ENCODE measurements around the gene MST1. TPM values are rescaled to one million over a fixed set of nuclear protein-coding genes. Genes with fewer than 3 reads are reported as not detected.

MST1 gene
- total RNA-seq, 1 donor: 2.9 TPM

GRCh38 chr3:49713336-49714105 is 24.2 kb upstream of the MST1 start:
- H3K4me3 ChIP-seq (ENCODE audit: low read depth, low read length): no peak overlapping the region
- DNase-seq (ENCODE audit: low read depth): no peak
- no peak for TF ChIP-seq CTCF (IDR thresholded peaks at IDR 0.05; ENCODE audit: insufficient read depth, low read length)

GRCh38 chr3:49712631-49713317 is 23.5 kb upstream of the MST1 start:
- DNase-seq (ENCODE audit: low read depth): no peak
- TF ChIP-seq CTCF (IDR thresholded peaks at IDR 0.05; ENCODE audit: insufficient read depth, low read length): no peak

DNA sequence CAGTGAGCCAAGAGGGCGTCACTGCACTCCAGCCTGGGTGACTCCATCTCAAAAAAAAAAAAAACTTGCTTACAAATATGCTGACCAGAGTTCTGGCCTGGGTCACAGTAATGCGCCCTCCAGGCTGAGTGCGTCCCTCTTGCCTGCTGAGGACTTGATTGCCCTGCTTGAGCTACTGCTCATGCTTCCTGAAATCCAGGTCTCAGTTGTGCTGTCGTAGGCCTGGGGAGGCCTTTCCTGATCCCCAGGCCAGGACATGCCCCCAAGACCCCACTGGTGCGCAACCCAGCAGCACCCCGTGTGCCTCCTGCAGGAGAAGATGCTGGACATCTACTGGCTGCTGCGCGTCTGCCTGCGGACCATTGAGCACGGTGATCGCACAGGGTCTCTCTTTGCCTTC is 22.9 kb upstream of the MST1 start:
- H3K4me3 ChIP-seq (ENCODE audit: low read depth, low read length): no peak overlapping the region
- no peak for TF ChIP-seq CTCF (IDR thresholded peaks at IDR 0.05; ENCODE audit: insufficient read depth, low read length)

More at GRCh38 chr3:49712631-49713317, 23.5 kb upstream of the MST1 start:
- no peak overlapping the region for H3K4me3 ChIP-seq (ENCODE audit: low read depth, low read length)

DNA sequence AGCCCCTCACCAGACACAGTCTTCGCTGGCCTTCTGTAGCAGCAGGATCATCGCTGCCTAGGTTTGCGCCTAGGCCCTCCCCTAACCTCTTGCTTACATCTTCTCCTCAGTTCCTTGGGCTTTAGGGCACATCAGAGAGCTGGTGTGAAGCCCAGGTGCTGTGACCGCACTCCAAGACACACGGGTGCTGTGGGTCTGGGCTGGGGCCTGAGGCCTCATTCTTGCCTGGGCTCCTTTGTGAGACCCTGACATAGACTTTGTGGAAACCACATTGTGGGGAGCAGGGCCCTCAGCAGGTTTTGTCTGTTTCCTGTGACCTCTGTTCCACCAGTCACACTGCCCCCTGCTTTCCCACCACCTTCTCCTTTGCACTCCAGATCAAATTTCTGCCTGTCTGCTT is 22.2 kb upstream of the MST1 start:
- no peak overlapping the region for H3K4me3 ChIP-seq (ENCODE audit: low read depth, low read length)
- TF ChIP-seq CTCF (IDR thresholded peaks at IDR 0.05; ENCODE audit: insufficient read depth, low read length): no peak
- no peak for DNase-seq (ENCODE audit: low read depth)

More for the DNA sequence above, 22.9 kb upstream of the MST1 start:
- DNase-seq (ENCODE audit: low read depth): no peak

GRCh38 chr3:49709852-49710251 is 20.6 kb upstream of the MST1 start:
- H3K4me3 ChIP-seq (ENCODE audit: low read depth, low read length): no peak overlapping the region
- no peak for TF ChIP-seq CTCF (IDR thresholded peaks at IDR 0.05; ENCODE audit: insufficient read depth, low read length)
- DNase-seq (ENCODE audit: low read depth): no peak

GRCh38 chr3:49707113-49707480 is 17.8 kb upstream of the MST1 start:
- no peak for TF ChIP-seq CTCF (IDR thresholded peaks at IDR 0.05; ENCODE audit: insufficient read depth, low read length)
- no peak overlapping the region for H3K4me3 ChIP-seq (ENCODE audit: low read depth, low read length)
- no peak for DNase-seq (ENCODE audit: low read depth)
